WTC11 (cell line): ENCODE measurements around the gene EHD4. TPM values are rescaled to one million over a fixed set of nuclear protein-coding genes. Genes with fewer than 3 reads are reported as not detected.

Experiments used
- ATAC-seq: fragments of 200-7000 bp; cut with Tn5 transposase; 2 replicates; pipeline ENCODE4 v1.10.0; 2021; ENCODE audit warnings: mild to moderate bottlenecking, moderate library complexity
- CTCF ChIA-PET: fragments of 300-600 bp; sonication (Branson Sonifier 250); formaldehyde crosslinking; loops from one replicate; lab custom pipeline; 2021; ENCODE audit warnings: antibody characterized with exemption; lab: Charles Lee
- POLR2A ChIA-PET: fragments of 350-600 bp; sonication (Branson Sonifier 250); formaldehyde crosslinking; loops from one replicate; lab custom pipeline; 2021; ENCODE audit warnings: antibody characterized with exemption; lab: Charles Lee
- DNase-seq: peaks from one replicate; pipeline ENCODE4 v3.0.0; 2021; ENCODE audit warnings: low spot score
- H3K27ac Mint-ChIP-seq: 2 replicates; pipeline ENCODE4 v1.8.0; 2021; ENCODE audit warnings: mixed read lengths
- H3K27me3 Mint-ChIP-seq: 2 replicates; pipeline ENCODE4 v1.8.0; 2021; ENCODE audit warnings: low read depth, mild to moderate bottlenecking, moderate library complexity, mixed read lengths
- H3K36me3 Mint-ChIP-seq: 2 replicates; pipeline ENCODE4 v1.8.0; 2021; ENCODE audit warnings: mixed read lengths
- H3K4me1 Mint-ChIP-seq: 2 replicates; pipeline ENCODE4 v1.8.0; 2022; ENCODE audit warnings: mixed read lengths
- H3K4me3 Mint-ChIP-seq: 2 replicates; pipeline ENCODE4 v1.8.0; 2021; ENCODE audit warnings: mild to moderate bottlenecking, moderate library complexity, mixed read lengths
- H3K9me3 Mint-ChIP-seq: 2 replicates; pipeline ENCODE4 v1.8.0; 2021; ENCODE audit warnings: mixed read lengths
- ATF2 ChIP-seq: sonication (generic); formaldehyde crosslinking; IDR thresholded peaks from 2 replicates; pipeline ENCODE4 v1.8.1; 2022; ENCODE audit warnings: low read depth, missing genetic modification reagents, borderline replicate concordance
- ATF3 ChIP-seq: sonication (generic); formaldehyde crosslinking; conservative IDR thresholded peaks from 2 replicates; pipeline ENCODE4 v1.8.1; 2022; ENCODE audit warnings: mild to moderate bottlenecking, missing genetic modification reagents
- ATF6 ChIP-seq: sonication (generic); formaldehyde crosslinking; IDR thresholded peaks from 2 replicates; pipeline ENCODE4 v1.8.1; 2023; ENCODE audit warnings: mild to moderate bottlenecking, missing genetic modification reagents
- CBFB ChIP-seq: sonication (generic); formaldehyde crosslinking; IDR thresholded peaks from 2 replicates; pipeline ENCODE4 v1.8.1; 2022; ENCODE audit warnings: mild to moderate bottlenecking, low read depth, missing genetic modification reagents
- CREM ChIP-seq: sonication (generic); formaldehyde crosslinking; IDR thresholded peaks from 2 replicates; pipeline ENCODE4 v1.8.1; 2022; ENCODE audit warnings: mild to moderate bottlenecking, missing genetic modification reagents, moderate library complexity
- E2F4 ChIP-seq: sonication (generic); formaldehyde crosslinking; IDR thresholded peaks from 2 replicates; pipeline ENCODE4 v1.8.1; 2022; ENCODE audit warnings: low read depth, mild to moderate bottlenecking, moderate library complexity, missing genetic modification reagents, borderline replicate concordance
- ELF4 ChIP-seq: sonication (generic); formaldehyde crosslinking; IDR thresholded peaks from 2 replicates; pipeline ENCODE4 v1.8.1; 2022; ENCODE audit warnings: low read depth, mild to moderate bottlenecking, moderate library complexity, missing genetic modification reagents
- EMX1 ChIP-seq: fragments of 250-450 bp; sonication (Bioruptor Pico); IDR thresholded peaks from 2 replicates; pipeline ENCODE4 v1.8.0; 2021; ENCODE audit warnings: mild to moderate bottlenecking
- ETV6 ChIP-seq: sonication (generic); formaldehyde crosslinking; IDR thresholded peaks from 2 replicates; pipeline ENCODE4 v1.8.1; 2022; ENCODE audit warnings: mild to moderate bottlenecking, missing genetic modification reagents
- GABPB1 ChIP-seq: sonication (generic); formaldehyde crosslinking; IDR thresholded peaks from 2 replicates; pipeline ENCODE4 v1.8.1; 2023; ENCODE audit warnings: mild to moderate bottlenecking, missing genetic modification reagents
- GRHL2 ChIP-seq: fragments of 250-450 bp; sonication (Bioruptor Pico); IDR thresholded peaks from 2 replicates; pipeline ENCODE4 v1.8.0; 2022; ENCODE audit warnings: mild to moderate bottlenecking, moderate library complexity; ENCODE audit not compliant: insufficient replicate concordance, severe bottlenecking
- GTF2I ChIP-seq: fragments of 250-450 bp; sonication (Bioruptor Pico); conservative IDR thresholded peaks from 2 replicates; pipeline ENCODE4 v1.4.0; 2021; ENCODE audit warnings: mild to moderate bottlenecking
- HMGA2 ChIP-seq: fragments of 250-450 bp; sonication (Bioruptor Pico); IDR thresholded peaks from 2 replicates; pipeline ENCODE4 v1.4.0; 2021; ENCODE audit warnings: mild to moderate bottlenecking, moderate library complexity
- JAZF1 ChIP-seq: fragments of 250-450 bp; sonication (Bioruptor Pico); IDR thresholded peaks from 2 replicates; pipeline ENCODE4 v1.9.0; 2021; ENCODE audit warnings: moderate library complexity, mild to moderate bottlenecking, inconsistent platforms
- MXD4 ChIP-seq: fragments of 250-450 bp; sonication (Bioruptor Pico); IDR thresholded peaks from 2 replicates; pipeline ENCODE4 v1.8.0; 2021; ENCODE audit warnings: mild to moderate bottlenecking, moderate library complexity, borderline replicate concordance
- NFE2L1 ChIP-seq: sonication (generic); formaldehyde crosslinking; IDR thresholded peaks from 2 replicates; pipeline ENCODE4 v1.8.1; 2023; ENCODE audit warnings: missing genetic modification reagents
- NFYB ChIP-seq: sonication (generic); formaldehyde crosslinking; conservative IDR thresholded peaks from 2 replicates; pipeline ENCODE4 v1.8.0; 2022; ENCODE audit warnings: low read depth, missing genetic modification reagents
- PREB ChIP-seq: sonication (generic); formaldehyde crosslinking; IDR thresholded peaks from 2 replicates; pipeline ENCODE4 v1.8.1; 2022; ENCODE audit warnings: mild to moderate bottlenecking, missing genetic modification reagents, moderate library complexity, borderline replicate concordance
- TEAD4 ChIP-seq: sonication (generic); formaldehyde crosslinking; IDR thresholded peaks from 2 replicates; pipeline ENCODE4 v1.8.0; 2022; ENCODE audit warnings: mild to moderate bottlenecking, missing genetic modification reagents
- USF1 ChIP-seq: sonication (generic); formaldehyde crosslinking; IDR thresholded peaks from 2 replicates; pipeline ENCODE4 v1.8.0; 2022; ENCODE audit warnings: mild to moderate bottlenecking, missing genetic modification reagents
- ZNF121 ChIP-seq: sonication (generic); formaldehyde crosslinking; IDR thresholded peaks from 2 replicates; pipeline ENCODE4 v1.8.0; 2023; ENCODE audit warnings: missing genetic modification reagents
- ZNF317 ChIP-seq: sonication (generic); formaldehyde crosslinking; IDR thresholded peaks from 2 replicates; pipeline ENCODE4 v1.8.1; 2023; ENCODE audit warnings: low read depth, mild to moderate bottlenecking, moderate library complexity, missing genetic modification reagents, borderline replicate concordance
- ZNF416 ChIP-seq: fragments of 250-450 bp; sonication (Bioruptor Pico); IDR thresholded peaks from 2 replicates; pipeline ENCODE4 v1.9.0; 2021; ENCODE audit warnings: mild to moderate bottlenecking, inconsistent platforms
- ZNF423 ChIP-seq: fragments of 250-450 bp; sonication (Bioruptor Pico); IDR thresholded peaks from 2 replicates; pipeline ENCODE4 v2.1.2; 2022; ENCODE audit warnings: mild to moderate bottlenecking, moderate library complexity
- ZNF671 ChIP-seq: fragments of 250-450 bp; sonication (Bioruptor Pico); IDR thresholded peaks from 2 replicates; pipeline ENCODE4 v1.8.0; 2021; ENCODE audit warnings: mild to moderate bottlenecking
- total RNA-seq: library from RNA; stranded (reverse); gene quantifications from 3 replicates; pipeline ENCODE4 v1.2.3, GENCODE V29; 2021
- TF ChIP-seq, protein P1 (sequence below): sonication (generic); formaldehyde crosslinking; IDR thresholded peaks from 2 replicates; pipeline ENCODE4 v1.8.1; 2023; ENCODE audit warnings: mild to moderate bottlenecking, moderate library complexity, missing genetic modification reagents
- TF ChIP-seq, protein P2 (sequence below): sonication (generic); formaldehyde crosslinking; IDR thresholded peaks from 2 replicates; pipeline ENCODE4 v1.8.0; 2022; ENCODE audit warnings: mild to moderate bottlenecking, missing genetic modification reagents

The EHD4 gene
- total RNA-seq, 1 experiment from 2014 or later = 23.9 TPM

DNA sequence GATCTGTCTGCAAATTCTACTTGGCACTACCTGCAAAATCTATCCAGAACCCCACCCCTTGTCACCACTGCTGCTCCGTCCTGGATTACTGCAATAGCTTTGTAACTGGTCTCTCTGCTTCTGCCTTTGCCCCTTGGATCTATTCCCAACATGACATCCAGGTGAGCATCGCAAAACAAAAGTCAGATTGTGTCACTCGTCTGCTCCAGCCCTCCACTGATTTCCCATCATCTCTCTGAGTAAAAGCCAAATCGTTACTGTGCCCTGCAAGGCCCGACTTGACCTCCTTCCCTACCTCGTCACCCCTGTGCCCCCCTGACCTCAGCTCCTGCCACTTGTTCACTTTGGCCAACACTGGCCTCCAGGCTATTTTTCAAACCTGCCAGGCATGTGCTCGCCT lies 87.9 kb downstream of the EHD4 start:
- Mint-ChIP-seq H3K36me3 (no peaks in the 10 kb centered on the region), H3K27ac (no peak overlapping the region), H3K4me3 (no peak overlapping the region), H3K4me1 (peaks cover 8% of the 10 kb centered on the region), H3K27me3 (peaks cover 33% of the 10 kb centered on the region), H3K9me3 (no peaks in the 10 kb centered on the region)
- ATAC-seq = no peak
- POLR2A ChIA-PET = interaction anchor here (0.6 kb wide), 1 partner anchor 75 kb away, joined by 4 read pairs; no protein-coding TSS in a partner anchor
- CTCF ChIA-PET = interaction anchor here (2.3 kb wide), 1 partner anchor 20 kb away, joined by 5 read pairs; no protein-coding TSS in a partner anchor
- TF ChIP-seq JAZF1 (CRISPR knock-in tag) (no peak), ZNF121 (CRISPR knock-in tag) (no peak), ZNF423 (CRISPR knock-in tag) (no peak), MXD4 (CRISPR knock-in tag) (no peak), GTF2I (CRISPR knock-in tag) (no peak), PREB (CRISPR knock-in tag) (no peak), EMX1 (CRISPR knock-in tag) (no peak), USF1 (CRISPR knock-in tag) (no peak), CBFB (no peak)
- TF ChIP-seq, protein P1, sequence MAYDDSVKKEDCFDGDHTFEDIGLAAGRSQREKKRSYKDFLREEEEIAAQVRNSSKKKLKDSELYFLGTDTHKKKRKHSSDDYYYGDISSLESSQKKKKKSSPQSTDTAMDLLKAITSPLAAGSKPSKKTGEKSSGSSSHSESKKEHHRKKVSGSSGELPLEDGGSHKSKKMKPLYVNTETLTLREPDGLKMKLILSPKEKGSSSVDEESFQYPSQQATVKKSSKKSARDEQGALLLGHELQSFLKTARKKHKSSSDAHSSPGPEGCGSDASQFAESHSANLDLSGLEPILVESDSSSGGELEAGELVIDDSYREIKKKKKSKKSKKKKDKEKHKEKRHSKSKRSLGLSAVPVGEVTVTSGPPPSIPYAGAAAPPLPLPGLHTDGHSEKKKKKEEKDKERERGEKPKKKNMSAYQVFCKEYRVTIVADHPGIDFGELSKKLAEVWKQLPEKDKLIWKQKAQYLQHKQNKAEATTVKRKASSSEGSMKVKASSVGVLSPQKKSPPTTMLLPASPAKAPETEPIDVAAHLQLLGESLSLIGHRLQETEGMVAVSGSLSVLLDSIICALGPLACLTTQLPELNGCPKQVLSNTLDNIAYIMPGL (CRISPR knock-in tag) = no peak
- no peak for DNase-seq

- H3K4me1 Mint-ChIP-seq = peaks cover 8% of the 10 kb centered on the region
- H3K36me3 Mint-ChIP-seq = no peaks in the 10 kb centered on the region
- no peak overlapping the region for H3K27ac Mint-ChIP-seq
- peaks cover 33% of the 10 kb centered on the region for H3K27me3 Mint-ChIP-seq
- ATAC-seq (no peak), DNase-seq (no peak)
- H3K9me3 Mint-ChIP-seq = no peaks in the 10 kb centered on the region
- CTCF ChIA-PET = interaction anchor here (1.0 to 2.1 kb wide), 2 partner anchors 20 to 21 kb away, joined by 3 to 14 read pairs; no protein-coding TSS in a partner anchor
- POLR2A ChIA-PET = no interaction called here
- TF ChIP-seq ATF6 (no peak), ZNF317 (no peak), ATF3 (CRISPR knock-in tag) (no peak), CBFB (no peak), HMGA2 (no peak), GABPB1 (CRISPR knock-in tag) (no peak), NFE2L1 (no peak), ZNF671 (CRISPR knock-in tag) (no peak), ETV6 (CRISPR knock-in tag) (no peak), TEAD4 (CRISPR knock-in tag) (no peak), E2F4 (no peak), ZNF416 (CRISPR knock-in tag) (no peak), ATF2 (CRISPR knock-in tag) (no peak), GRHL2 (CRISPR knock-in tag) (no peak), CREM (CRISPR knock-in tag) (no peak), NFYB (no peak), EMX1 (CRISPR knock-in tag) (no peak), ELF4 (no peak)
- TF ChIP-seq, protein P2, sequence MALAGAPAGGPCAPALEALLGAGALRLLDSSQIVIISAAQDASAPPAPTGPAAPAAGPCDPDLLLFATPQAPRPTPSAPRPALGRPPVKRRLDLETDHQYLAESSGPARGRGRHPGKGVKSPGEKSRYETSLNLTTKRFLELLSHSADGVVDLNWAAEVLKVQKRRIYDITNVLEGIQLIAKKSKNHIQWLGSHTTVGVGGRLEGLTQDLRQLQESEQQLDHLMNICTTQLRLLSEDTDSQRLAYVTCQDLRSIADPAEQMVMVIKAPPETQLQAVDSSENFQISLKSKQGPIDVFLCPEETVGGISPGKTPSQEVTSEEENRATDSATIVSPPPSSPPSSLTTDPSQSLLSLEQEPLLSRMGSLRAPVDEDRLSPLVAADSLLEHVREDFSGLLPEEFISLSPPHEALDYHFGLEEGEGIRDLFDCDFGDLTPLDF (CRISPR knock-in tag) = no peak
- TF ChIP-seq, all 79 proteins: peak for 0
- H3K4me3 Mint-ChIP-seq = no peak overlapping the region
Measured at GRCh38 chr15:41883484-41883825, 88.9 kb downstream of the EHD4 start.
